ENCODE measurements around the gene SLC6A4.
"Not testable (repeated sequence)": the region's sequence is repeated elsewhere in the genome, so short reads cannot be mapped to it uniquely, and the experiment has no call there.

Gene SLC6A4

DNA sequence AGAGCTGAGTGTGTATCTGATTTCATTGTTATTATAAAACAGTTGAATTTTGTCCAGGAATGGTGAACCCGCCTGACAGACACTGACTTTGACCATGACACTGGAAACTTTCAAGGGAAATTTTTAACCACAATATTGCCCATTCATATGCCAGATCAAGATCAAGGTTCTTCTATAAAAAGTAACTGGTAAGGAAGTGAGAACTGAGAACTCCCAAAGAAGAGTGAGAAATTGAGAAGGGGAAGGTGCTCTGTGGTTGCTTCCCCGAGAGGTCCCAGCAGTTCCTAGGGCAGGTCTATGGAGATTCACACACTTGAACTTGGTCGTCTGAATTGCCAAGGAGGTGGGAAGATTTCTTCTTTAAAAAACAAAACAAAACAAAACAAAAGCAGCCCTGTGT, 27.3 kb downstream of the SLC6A4 start:
- Histone ChIP-seq H3K79me2 (ENCODE audit: low read length) (no peaks in the 10 kb centered on the region), H2AFZ (ENCODE audit: low read length) (no peak overlapping the region), H3K9ac (ENCODE audit: low read length) (no peak overlapping the region), H3K36me3 (replicated peaks; ENCODE audit: insufficient read depth, low read length) (no peaks in the 10 kb centered on the region), H3K27me3 (replicated peaks; ENCODE audit: insufficient read depth, low read length) (no peaks in the 10 kb centered on the region), H3K4me2 (ENCODE audit: low read depth, low read length) (no peak overlapping the region), H3K4me3 (ENCODE audit: low read length) (no peak overlapping the region), H3K27ac (ENCODE audit: low read length) (no peak overlapping the region), H4K20me1 (ENCODE audit: insufficient read depth, low read length) (no peaks in the 10 kb centered on the region), H3K9me3 (replicated peaks; ENCODE audit: insufficient read depth, low read length) (no peaks in the 10 kb centered on the region), H3K4me1 (ENCODE audit: low read length) (peaks cover 7% of the 10 kb centered on the region; the same call in 1 of the 2 replicates), H3F3A (ENCODE audit: insufficient read depth, low read length) (no peaks in the 10 kb centered on the region), H3K9me2 (replicated peaks; ENCODE audit: insufficient read depth, low read length) (no peaks in the 10 kb centered on the region)
- TF ChIP-seq EZH2 (optimal IDR thresholded peaks at IDR 0.05; ENCODE audit: low read depth, low read length) = no peak
- TF ChIP-seq, protein P1, sequence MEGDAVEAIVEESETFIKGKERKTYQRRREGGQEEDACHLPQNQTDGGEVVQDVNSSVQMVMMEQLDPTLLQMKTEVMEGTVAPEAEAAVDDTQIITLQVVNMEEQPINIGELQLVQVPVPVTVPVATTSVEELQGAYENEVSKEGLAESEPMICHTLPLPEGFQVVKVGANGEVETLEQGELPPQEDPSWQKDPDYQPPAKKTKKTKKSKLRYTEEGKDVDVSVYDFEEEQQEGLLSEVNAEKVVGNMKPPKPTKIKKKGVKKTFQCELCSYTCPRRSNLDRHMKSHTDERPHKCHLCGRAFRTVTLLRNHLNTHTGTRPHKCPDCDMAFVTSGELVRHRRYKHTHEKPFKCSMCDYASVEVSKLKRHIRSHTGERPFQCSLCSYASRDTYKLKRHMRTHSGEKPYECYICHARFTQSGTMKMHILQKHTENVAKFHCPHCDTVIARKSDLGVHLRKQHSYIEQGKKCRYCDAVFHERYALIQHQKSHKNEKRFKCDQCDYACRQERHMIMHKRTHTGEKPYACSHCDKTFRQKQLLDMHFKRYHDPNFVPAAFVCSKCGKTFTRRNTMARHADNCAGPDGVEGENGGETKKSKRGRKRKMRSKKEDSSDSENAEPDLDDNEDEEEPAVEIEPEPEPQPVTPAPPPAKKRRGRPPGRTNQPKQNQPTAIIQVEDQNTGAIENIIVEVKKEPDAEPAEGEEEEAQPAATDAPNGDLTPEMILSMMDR (IDR thresholded peaks at IDR 0.05; ENCODE audit: low read length) = no peak
- no peak for TF ChIP-seq EZH2phosphoT487 (IDR thresholded peaks at IDR 0.05; ENCODE audit: low read length)
- DNase-seq = no peak

DNA sequence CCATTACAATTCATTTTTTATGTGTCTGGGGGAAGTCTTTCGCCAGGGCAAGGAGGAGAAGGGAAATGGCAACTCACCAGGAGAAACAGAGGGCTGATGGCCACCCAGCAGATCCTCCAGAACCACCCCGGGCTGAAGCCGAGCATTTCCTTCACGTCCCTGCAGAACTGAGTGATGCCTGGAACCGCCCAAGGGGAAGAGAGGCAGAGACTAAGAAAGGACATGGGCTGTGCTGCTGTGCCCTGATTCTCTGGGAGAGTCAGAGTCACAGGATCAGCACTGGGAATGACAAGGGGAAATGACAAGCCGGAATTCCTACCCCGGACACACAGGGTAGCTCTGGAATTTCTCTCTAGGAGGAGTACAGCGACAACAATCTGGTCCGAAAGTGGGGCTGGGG, 27.8 kb downstream of the SLC6A4 start:
- H3K4me1 ChIP-seq (ENCODE audit: low read length) = peaks cover 7% of the 10 kb centered on the region; the same call in 1 of the 2 replicates
- no peaks in the 10 kb centered on the region for H3K79me2 ChIP-seq (ENCODE audit: low read length)
- H4K20me1 ChIP-seq (ENCODE audit: insufficient read depth, low read length) = no peaks in the 10 kb centered on the region
- TF ChIP-seq, protein P1 (IDR thresholded peaks at IDR 0.05; ENCODE audit: low read length) = no peak
- no peak for TF ChIP-seq EZH2 (optimal IDR thresholded peaks at IDR 0.05; ENCODE audit: low read depth, low read length)
- no peak for TF ChIP-seq EZH2phosphoT487 (IDR thresholded peaks at IDR 0.05; ENCODE audit: low read length)
- H3K4me3 ChIP-seq (ENCODE audit: low read length) = no peak overlapping the region
- H3K4me2 ChIP-seq (ENCODE audit: low read depth, low read length) = no peak overlapping the region
- H3K9me3 ChIP-seq (replicated peaks; ENCODE audit: insufficient read depth, low read length) = no peaks in the 10 kb centered on the region
- no peak overlapping the region for H3K27ac ChIP-seq (ENCODE audit: low read length)
- no peaks in the 10 kb centered on the region for H3F3A ChIP-seq (ENCODE audit: insufficient read depth, low read length)
- H3K9ac ChIP-seq (ENCODE audit: low read length) = no peak overlapping the region
- H3K36me3 ChIP-seq (replicated peaks; ENCODE audit: insufficient read depth, low read length) = no peaks in the 10 kb centered on the region
- H3K9me2 ChIP-seq (replicated peaks; ENCODE audit: insufficient read depth, low read length) = no peaks in the 10 kb centered on the region
- no peak overlapping the region for H2AFZ ChIP-seq (ENCODE audit: low read length)
- no peak for DNase-seq
- H3K27me3 ChIP-seq (replicated peaks; ENCODE audit: insufficient read depth, low read length) = no peaks in the 10 kb centered on the region

DNA sequence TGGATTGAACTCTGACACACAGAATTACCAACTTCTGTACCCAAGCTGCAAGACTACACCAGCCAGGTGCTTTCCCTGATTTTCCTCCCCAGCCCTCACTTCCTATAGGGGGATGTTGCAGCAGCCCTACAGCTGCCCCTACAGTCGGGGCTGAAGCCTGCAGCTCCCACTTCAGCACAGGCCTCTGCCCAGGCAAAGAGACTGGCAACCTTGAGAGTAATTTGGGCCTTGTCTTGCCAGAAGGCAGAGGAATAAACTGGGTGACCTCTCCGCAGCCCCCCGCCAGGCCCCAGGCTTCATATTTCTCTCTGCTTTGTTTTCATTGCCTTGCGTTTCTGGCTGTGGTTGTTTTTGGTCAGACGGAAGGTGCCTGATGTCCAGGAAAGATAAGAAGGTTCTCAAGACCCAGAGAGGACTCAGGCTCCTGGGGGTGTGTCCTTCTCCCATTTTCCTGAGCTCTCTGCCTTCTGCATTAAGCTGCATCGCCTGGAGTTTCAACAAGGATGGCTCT, 32.0 kb downstream of the SLC6A4 start:
- Histone ChIP-seq H3K4me1 (ENCODE audit: low read length) (peaks cover 7% of the 10 kb centered on the region; the same call in 1 of the 2 replicates), H3K79me2 (ENCODE audit: low read length) (no peaks in the 10 kb centered on the region), H3K36me3 (replicated peaks; ENCODE audit: insufficient read depth, low read length) (no peaks in the 10 kb centered on the region), H3K9me3 (replicated peaks; ENCODE audit: insufficient read depth, low read length) (no peaks in the 10 kb centered on the region), H2AFZ (ENCODE audit: low read length) (no peak overlapping the region), H3K4me2 (ENCODE audit: low read depth, low read length) (no peak overlapping the region), H3K4me3 (ENCODE audit: low read length) (no peak overlapping the region), H3K9me2 (replicated peaks; ENCODE audit: insufficient read depth, low read length) (no peaks in the 10 kb centered on the region), H3K27ac (ENCODE audit: low read length) (no peak overlapping the region), H3K27me3 (replicated peaks; ENCODE audit: insufficient read depth, low read length) (no peaks in the 10 kb centered on the region), H4K20me1 (ENCODE audit: insufficient read depth, low read length) (no peaks in the 10 kb centered on the region), H3K9ac (ENCODE audit: low read length) (no peak overlapping the region), H3F3A (ENCODE audit: insufficient read depth, low read length) (no peaks in the 10 kb centered on the region)
- TF ChIP-seq EZH2 (optimal IDR thresholded peaks at IDR 0.05; ENCODE audit: low read depth, low read length) = no peak
- no peak for DNase-seq

DNA sequence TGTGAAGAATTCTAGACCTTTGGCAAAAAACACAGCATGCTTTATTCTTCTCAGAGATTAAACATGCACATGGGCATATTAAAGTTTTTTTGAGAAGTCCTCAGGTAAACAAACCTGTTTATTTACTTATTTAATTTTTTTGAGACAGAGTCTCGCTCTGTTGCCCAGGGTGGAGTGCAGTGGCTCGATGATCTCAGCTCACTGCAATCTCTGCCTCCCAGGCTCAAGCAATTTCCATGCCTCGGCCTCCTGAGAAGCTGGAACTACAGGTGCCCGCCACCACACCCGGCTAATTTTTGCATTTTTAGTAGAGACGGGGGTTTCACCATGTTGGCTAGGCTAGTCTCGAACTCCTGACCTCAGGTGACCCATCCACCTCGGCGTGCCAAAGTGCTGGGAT, 34.8 kb downstream of the SLC6A4 start:
- not testable (repeated sequence) for H3K36me3 ChIP-seq (replicated peaks; ENCODE audit: insufficient read depth, low read length); H2AFZ ChIP-seq (ENCODE audit: low read length); H4K20me1 ChIP-seq (ENCODE audit: insufficient read depth, low read length); H3K9me3 ChIP-seq (replicated peaks; ENCODE audit: insufficient read depth, low read length); H3K4me1 ChIP-seq (ENCODE audit: low read length); H3K4me3 ChIP-seq (ENCODE audit: low read length); H3K27ac ChIP-seq (ENCODE audit: low read length); H3K9ac ChIP-seq (ENCODE audit: low read length); H3K4me2 ChIP-seq (ENCODE audit: low read depth, low read length); H3K79me2 ChIP-seq (ENCODE audit: low read length); DNase-seq; H3F3A ChIP-seq (ENCODE audit: insufficient read depth, low read length); H3K9me2 ChIP-seq (replicated peaks; ENCODE audit: insufficient read depth, low read length); H3K27me3 ChIP-seq (replicated peaks; ENCODE audit: insufficient read depth, low read length)

Data from MM.1S (cell line).